ENCODE results near the gene MARK4. TPM values are rescaled to one million over a fixed set of nuclear protein-coding genes. Genes with fewer than 3 reads are reported as not detected.
"Not testable (repeated sequence)": the region's sequence is repeated elsewhere in the genome, so short reads cannot be mapped to it uniquely, and the experiment has no call there.

Gene MARK4
- total RNA-seq, 4 donors from 2014 or later = 28.4 to 42.8 (median 35.3) TPM

DNA sequence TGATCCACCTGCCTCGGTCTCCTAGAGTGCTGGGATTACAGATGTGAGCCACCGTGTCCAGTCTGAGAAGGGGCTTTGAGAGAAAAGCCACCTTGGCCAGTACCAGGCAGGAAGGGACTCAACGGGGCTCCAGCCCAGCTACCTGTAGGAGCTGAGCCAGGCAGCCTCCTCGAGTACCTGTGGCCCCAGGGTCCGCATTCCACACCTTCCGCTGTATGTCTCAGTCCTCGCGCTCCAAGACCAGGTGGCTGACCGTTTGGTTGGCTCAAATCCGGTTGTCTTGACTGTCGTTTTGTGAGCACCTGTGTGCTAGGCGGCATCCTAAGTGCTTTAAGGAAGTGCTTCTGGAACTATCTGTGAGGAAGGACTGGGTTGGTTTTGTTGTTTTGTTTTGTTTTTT lies 16.2 kb downstream of the MARK4 start:
- no peak for TF ChIP-seq POLR2A (IDR thresholded peaks at IDR 0.05)
- TF ChIP-seq, protein P1, sequence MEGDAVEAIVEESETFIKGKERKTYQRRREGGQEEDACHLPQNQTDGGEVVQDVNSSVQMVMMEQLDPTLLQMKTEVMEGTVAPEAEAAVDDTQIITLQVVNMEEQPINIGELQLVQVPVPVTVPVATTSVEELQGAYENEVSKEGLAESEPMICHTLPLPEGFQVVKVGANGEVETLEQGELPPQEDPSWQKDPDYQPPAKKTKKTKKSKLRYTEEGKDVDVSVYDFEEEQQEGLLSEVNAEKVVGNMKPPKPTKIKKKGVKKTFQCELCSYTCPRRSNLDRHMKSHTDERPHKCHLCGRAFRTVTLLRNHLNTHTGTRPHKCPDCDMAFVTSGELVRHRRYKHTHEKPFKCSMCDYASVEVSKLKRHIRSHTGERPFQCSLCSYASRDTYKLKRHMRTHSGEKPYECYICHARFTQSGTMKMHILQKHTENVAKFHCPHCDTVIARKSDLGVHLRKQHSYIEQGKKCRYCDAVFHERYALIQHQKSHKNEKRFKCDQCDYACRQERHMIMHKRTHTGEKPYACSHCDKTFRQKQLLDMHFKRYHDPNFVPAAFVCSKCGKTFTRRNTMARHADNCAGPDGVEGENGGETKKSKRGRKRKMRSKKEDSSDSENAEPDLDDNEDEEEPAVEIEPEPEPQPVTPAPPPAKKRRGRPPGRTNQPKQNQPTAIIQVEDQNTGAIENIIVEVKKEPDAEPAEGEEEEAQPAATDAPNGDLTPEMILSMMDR (IDR thresholded peaks at IDR 0.05) = no peak
- no peak for DNase-seq (ENCODE audit: low spot score in 2 of 2)
- no peak overlapping the region for H3K4me3 ChIP-seq (ENCODE audit: low read depth, poor library complexity, severe bottlenecking)
- intact Hi-C loops (cut with DNase I; ENCODE audit: low total_unique reads) = no loop called here
- 86 to 87% methylated on average over 12 of the region's 12 CpGs for WGBS, 2 donors

DNA sequence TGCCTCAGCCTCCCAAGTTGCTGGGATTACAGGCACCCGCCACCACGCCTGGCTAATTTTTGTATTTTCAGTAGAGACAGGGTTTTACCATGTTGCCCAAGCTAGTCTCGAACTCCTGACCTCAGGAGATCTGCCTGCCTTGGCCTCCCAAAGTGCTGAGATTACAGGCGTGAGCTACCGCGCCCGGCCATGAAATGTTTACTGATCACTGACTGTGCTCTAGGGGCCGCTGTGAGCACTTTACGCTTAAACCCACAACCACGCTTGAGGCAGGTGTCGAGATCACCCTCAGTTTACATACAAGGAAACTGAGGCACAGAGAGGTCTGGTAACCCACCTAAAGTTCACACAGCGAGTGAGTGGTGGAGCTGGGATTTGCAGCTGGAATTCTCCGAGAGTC lies 18.9 kb downstream of the MARK4 start:
- DNase-seq (ENCODE audit: low spot score in 2 of 2); intact Hi-C loops (cut with DNase I; ENCODE audit: low total_unique reads); H3K4me3 ChIP-seq (ENCODE audit: low read depth, poor library complexity, severe bottlenecking): not testable (repeated sequence)
- WGBS, 2 donors = 93 to 96% methylated on average over 13 of the region's 13 CpGs

DNA sequence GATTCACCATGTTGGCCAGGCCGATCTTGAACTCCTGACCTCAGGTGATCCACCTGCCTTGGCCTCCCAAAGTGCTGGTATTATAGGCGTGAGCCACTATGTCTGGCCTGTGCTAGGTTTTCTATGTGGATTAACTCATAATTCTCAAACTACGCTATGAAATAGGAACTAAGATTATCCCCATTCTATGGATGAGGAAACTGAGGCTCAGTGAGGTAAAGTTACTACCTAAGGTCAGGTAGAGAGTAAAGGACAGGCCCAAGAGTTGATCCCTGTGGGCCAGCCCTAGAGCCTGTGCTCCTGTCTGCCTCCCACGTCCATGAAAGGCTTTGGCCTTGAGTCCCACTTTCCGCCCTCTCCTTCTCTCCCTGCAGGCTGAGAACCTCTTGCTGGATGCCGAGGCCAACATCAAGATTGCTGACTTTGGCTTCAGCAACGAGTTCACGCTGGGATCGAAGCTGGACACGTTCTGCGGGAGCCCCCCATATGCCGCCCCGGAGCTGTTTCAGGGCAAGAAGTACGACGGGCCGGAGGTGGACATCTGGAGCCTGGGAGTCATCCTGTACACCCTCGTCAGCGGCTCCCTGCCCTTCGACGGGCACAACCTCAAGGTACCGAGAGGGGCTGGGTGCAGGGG lies 20.1 kb downstream of the MARK4 start:
- 88 to 89% methylated on average over 13 to 20 of the region's 21 CpGs for WGBS, 2 donors
- intact Hi-C loops (cut with DNase I; ENCODE audit: low total_unique reads) = no loop called here

GRCh38 chr19:45271735-45272108 lies 20.7 kb downstream of the MARK4 start:
- no peak for TF ChIP-seq POLR2A (IDR thresholded peaks at IDR 0.05)
- TF ChIP-seq, protein P1 (IDR thresholded peaks at IDR 0.05) = no peak
- WGBS, 2 donors = 75 to 80% methylated on average over 7 of the region's 7 CpGs
- intact Hi-C loops (cut with DNase I; ENCODE audit: low total_unique reads) = no loop called here
- no peak for DNase-seq (ENCODE audit: low spot score in 2 of 2)
- H3K4me3 ChIP-seq (ENCODE audit: low read depth, poor library complexity, severe bottlenecking) = no peak overlapping the region

More for the DNA sequence above, 20.1 kb downstream of the MARK4 start:
- H3K4me3 ChIP-seq (ENCODE audit: low read depth, poor library complexity, severe bottlenecking) = no peak overlapping the region
- TF ChIP-seq, protein P1 (IDR thresholded peaks at IDR 0.05) = no peak
- no peak for TF ChIP-seq POLR2A (IDR thresholded peaks at IDR 0.05)
- no peak for DNase-seq (ENCODE audit: low spot score in 2 of 2)

DNA sequence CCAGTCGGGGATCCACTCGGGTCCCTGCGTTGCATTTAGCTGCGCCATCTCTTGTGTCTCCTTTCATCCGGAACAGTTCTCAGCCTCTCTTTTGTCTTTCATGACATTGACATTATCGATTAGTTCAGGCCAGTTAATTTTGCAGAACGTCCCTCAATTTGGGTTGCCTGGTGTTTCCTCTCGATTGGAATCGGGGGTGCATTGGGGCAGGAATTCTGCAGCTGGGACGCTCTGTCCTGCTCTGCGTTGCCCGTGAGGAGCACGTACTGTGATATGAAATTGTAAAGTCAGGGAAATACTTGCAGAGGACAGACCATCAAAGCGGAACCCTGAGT lies 22.4 kb downstream of the MARK4 start:
- intact Hi-C loops (cut with DNase I; ENCODE audit: low total_unique reads) = no loop called here
- no peak for DNase-seq (ENCODE audit: low spot score in 2 of 2)
- WGBS, 2 donors = 86 to 88% methylated on average over 14 of the region's 14 CpGs
- TF ChIP-seq POLR2A (IDR thresholded peaks at IDR 0.05) = no peak
- TF ChIP-seq, protein P1 (IDR thresholded peaks at IDR 0.05) = no peak
- H3K4me3 ChIP-seq (ENCODE audit: low read depth, poor library complexity, severe bottlenecking) = no peak overlapping the region

- DNase-seq (ENCODE audit: low spot score in 2 of 2) = no peak
- no peak overlapping the region for H3K4me3 ChIP-seq (ENCODE audit: low read depth, poor library complexity, severe bottlenecking)
- 72 to 77% methylated on average over 12 of the region's 12 CpGs for WGBS, 2 donors
- TF ChIP-seq POLR2A (IDR thresholded peaks at IDR 0.05) = no peak
- TF ChIP-seq, protein P1 (IDR thresholded peaks at IDR 0.05) = no peak
- intact Hi-C loops (cut with DNase I; ENCODE audit: low total_unique reads) = no loop called here
Observed at GRCh38 chr19:45275370-45275971, 24.4 kb downstream of the MARK4 start.

All from lower leg skin (tissue), 4 donors.